Activated naive CD4-positive, alpha-beta T cell treated with anti-CD3 and anti-CD28 coated beads for 36 hours (primary cell): ENCODE results near the gene MMP26. TPM values are rescaled to one million over a fixed set of nuclear protein-coding genes. Genes with fewer than 3 reads are reported as not detected.

Source experiments
- CTCF ChIA-PET: fragments of 350-600 bp; sonication (Branson Sonifier 250); formaldehyde crosslinking; loops from one replicate; lab custom pipeline; 2021; ENCODE audit warnings: antibody characterized with exemption; lab: Charles Lee
- DNase-seq: peaks from one replicate; pipeline ENCODE4 v3.0.0-alpha.2; 2020
- H3K27ac Mint-ChIP-seq: one replicate; pipeline ENCODE4 v1.8.0; 2021; ENCODE audit warnings: mild to moderate bottlenecking, mixed read lengths
- H3K27me3 Mint-ChIP-seq: one replicate; pipeline ENCODE4 v1.8.0; 2021; ENCODE audit warnings: low read depth, mixed read lengths
- H3K36me3 Mint-ChIP-seq: one replicate; pipeline ENCODE4 v1.8.0; 2021; ENCODE audit warnings: low read depth, mixed read lengths
- H3K4me1 Mint-ChIP-seq: one replicate; pipeline ENCODE4 v1.8.0; 2021; ENCODE audit warnings: low read depth, mixed read lengths
- H3K4me3 Mint-ChIP-seq: one replicate; pipeline ENCODE4 v1.8.0; 2021; ENCODE audit warnings: mild to moderate bottlenecking, moderate library complexity, mixed read lengths
- H3K9me3 Mint-ChIP-seq: one replicate; pipeline ENCODE4 v1.8.0; 2021; ENCODE audit warnings: mixed read lengths
- intact Hi-C: fragments of 100-400 bp; cut with micrococcal nuclease; formaldehyde crosslinking; loops from one replicate; pipeline ENCODE4 v1.15.1; 2023
- total RNA-seq, 2 experiments: library from RNA; stranded (reverse); gene quantifications; one replicate each; pipeline ENCODE4 v1.2.3, GENCODE V29; 2021

Gene MMP26
- not detected for total RNA-seq

DNA sequence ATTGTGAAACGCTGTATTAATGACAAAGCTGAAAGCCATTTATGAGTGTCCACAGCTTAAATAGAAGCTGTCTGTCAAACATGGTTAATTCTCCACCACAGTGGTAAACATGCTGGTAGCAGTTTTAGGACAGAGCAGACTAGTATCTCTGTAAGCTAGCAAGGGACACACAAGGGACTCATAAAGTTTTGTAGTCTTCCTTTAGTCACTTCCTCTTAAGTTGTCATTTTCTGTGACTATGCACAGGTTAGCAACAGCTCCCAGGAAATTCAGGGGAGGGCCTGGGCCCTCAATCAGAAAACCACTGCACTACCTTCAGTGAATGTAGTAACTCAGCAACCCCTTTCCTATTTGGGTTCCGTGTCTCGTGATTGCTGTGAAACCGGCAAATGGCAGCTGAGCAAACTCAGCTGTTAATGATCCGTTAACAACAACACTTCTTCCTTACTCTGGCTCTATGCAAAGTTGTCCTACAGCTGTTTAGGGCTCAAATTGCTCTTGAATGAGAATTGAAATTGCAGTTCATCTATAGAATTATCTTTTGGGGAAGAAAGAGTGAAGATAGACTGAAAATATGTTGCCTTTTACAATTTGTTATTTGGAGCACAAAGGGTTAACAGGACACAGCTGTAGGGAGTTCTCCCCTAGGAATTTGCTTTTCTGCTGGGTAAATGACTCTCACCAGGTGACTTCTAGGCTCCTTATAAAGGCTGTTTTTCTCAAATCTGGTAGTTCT is at the start of gene MMP26:
Gene MMP26, plus strand, starts transcription at position 731 of the 736 bp plus-strand sequence.
- intact Hi-C loops, result no loop called here
- no peak for DNase-seq
- H3K27me3 Mint-ChIP-seq, result peaks cover 29% of the 10 kb centered on the region
- CTCF ChIA-PET, result interaction anchor here (1.6 kb wide), 1 partner anchor 67 kb away, joined by 4 read pairs; the partner anchor contains the start of gene OR51D1
- H3K36me3 Mint-ChIP-seq, result no peaks in the 10 kb centered on the region
- no peak within 1 kb of the TSS for H3K4me3 Mint-ChIP-seq
- no peaks in the 10 kb centered on the region for H3K4me1 Mint-ChIP-seq
- peak within 1 kb of the TSS; percentile 11 for H3K27ac Mint-ChIP-seq
- no peaks in the 10 kb centered on the region for H3K9me3 Mint-ChIP-seq

GRCh38 chr11:4658629-4659445 is 45.7 kb upstream of the MMP26 start:
- H3K4me1 Mint-ChIP-seq, result no peaks in the 10 kb centered on the region
- CTCF ChIA-PET, result no interaction called here
- no peak overlapping the region for H3K4me3 Mint-ChIP-seq
- DNase-seq, result no peak
- intact Hi-C loops, result no loop called here
- H3K9me3 Mint-ChIP-seq, result no peaks in the 10 kb centered on the region
- no peak overlapping the region for H3K27ac Mint-ChIP-seq
- peaks cover 4% of the 10 kb centered on the region for H3K27me3 Mint-ChIP-seq
- H3K36me3 Mint-ChIP-seq, result no peaks in the 10 kb centered on the region

- Mint-ChIP-seq H3K9me3 (no peaks in the 10 kb centered on the region), H3K4me3 (no peak overlapping the region), H3K27me3 (peaks cover 4% of the 10 kb centered on the region), H3K27ac (no peak overlapping the region), H3K36me3 (no peaks in the 10 kb centered on the region), H3K4me1 (no peaks in the 10 kb centered on the region)
- no peak for DNase-seq
- intact Hi-C loops, result no loop called here
- CTCF ChIA-PET, result no interaction called here
These were observed 41.7 kb upstream of the MMP26 start for GRCh38 chr11:4662876-4663275.

GRCh38 chr11:4664183-4664582 is 40.4 kb upstream of the MMP26 start:
- Mint-ChIP-seq H3K4me3 (no peak overlapping the region), H3K27ac (no peak overlapping the region), H3K4me1 (no peaks in the 10 kb centered on the region), H3K27me3 (no peaks in the 10 kb centered on the region), H3K36me3 (no peaks in the 10 kb centered on the region), H3K9me3 (no peaks in the 10 kb centered on the region)
- intact Hi-C loops, result no loop called here
- CTCF ChIA-PET, result no interaction called here
- DNase-seq, result no peak

- Mint-ChIP-seq H3K27ac (no peak overlapping the region), H3K36me3 (no peaks in the 10 kb centered on the region), H3K9me3 (no peaks in the 10 kb centered on the region), H3K4me3 (no peak overlapping the region), H3K27me3 (no peaks in the 10 kb centered on the region), H3K4me1 (no peaks in the 10 kb centered on the region)
- no peak for DNase-seq
- intact Hi-C loops, result no loop called here
- CTCF ChIA-PET, result no interaction called here
These were observed 39.8 kb upstream of the MMP26 start for GRCh38 chr11:4664786-4665185.

DNA sequence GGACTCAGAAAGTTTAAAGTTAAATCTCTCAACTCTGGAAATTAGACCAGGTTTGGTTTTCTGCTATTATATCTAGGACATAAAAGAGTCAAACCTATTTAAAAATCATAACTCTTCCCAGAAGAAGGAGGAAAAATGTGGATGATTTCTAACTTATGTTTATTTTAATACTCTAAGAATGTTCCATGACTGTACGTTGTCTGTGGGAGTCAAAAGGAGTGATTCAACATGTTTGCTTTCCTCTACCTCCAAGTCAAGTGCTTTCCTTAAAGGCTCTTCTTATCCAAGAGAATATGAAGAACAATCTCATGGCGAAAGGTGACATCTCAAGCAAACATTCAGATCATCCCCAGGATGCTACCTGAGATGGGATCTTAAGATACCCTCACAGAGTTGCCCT is 39.2 kb upstream of the MMP26 start:
- no peak for DNase-seq
- Mint-ChIP-seq H3K9me3 (no peaks in the 10 kb centered on the region), H3K27ac (no peak overlapping the region), H3K4me1 (no peaks in the 10 kb centered on the region), H3K27me3 (no peaks in the 10 kb centered on the region), H3K4me3 (no peak overlapping the region), H3K36me3 (no peaks in the 10 kb centered on the region)
- intact Hi-C loops, result no loop called here
- CTCF ChIA-PET, result interaction anchor here (1.5 kb wide), 1 partner anchor 29 kb away, joined by 3 read pairs; no protein-coding TSS in a partner anchor

GRCh38 chr11:4671741-4672140 is 32.8 kb upstream of the MMP26 start:
- Mint-ChIP-seq H3K4me1 (no peaks in the 10 kb centered on the region), H3K27ac (no peak overlapping the region), H3K36me3 (no peaks in the 10 kb centered on the region), H3K9me3 (no peaks in the 10 kb centered on the region), H3K27me3 (peaks cover 11% of the 10 kb centered on the region), H3K4me3 (no peak overlapping the region)
- CTCF ChIA-PET, result interaction anchor here (0.7 to 1.1 kb wide), 2 partner anchors 35 to 113 kb away, joined by 3 read pairs; partner anchors contain the start of gene OR51D1
- intact Hi-C loops, result no loop called here
- no peak for DNase-seq

DNA sequence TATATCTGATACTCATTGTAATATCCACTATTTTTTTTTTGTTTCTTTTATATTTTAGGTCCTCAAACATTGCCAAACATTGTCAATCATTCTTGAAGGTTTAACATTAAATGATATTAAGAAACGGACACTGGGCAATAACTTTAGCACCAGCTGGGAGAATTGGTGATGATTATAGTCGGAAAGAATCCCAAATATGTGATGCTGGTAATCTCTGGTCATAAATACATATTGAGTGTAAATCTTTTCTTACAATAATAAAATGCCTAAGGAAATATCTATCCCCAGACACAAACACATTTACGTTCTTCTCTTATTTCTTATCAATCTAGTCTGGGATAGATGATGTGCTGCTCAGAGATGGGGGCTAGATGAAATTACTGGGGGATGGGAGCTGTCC is 32.1 kb upstream of the MMP26 start:
- CTCF ChIA-PET, result no interaction called here
- Mint-ChIP-seq H3K36me3 (no peaks in the 10 kb centered on the region), H3K4me1 (no peaks in the 10 kb centered on the region), H3K4me3 (no peak overlapping the region), H3K9me3 (no peaks in the 10 kb centered on the region), H3K27me3 (peaks cover 11% of the 10 kb centered on the region), H3K27ac (no peak overlapping the region)
- no peak for DNase-seq
- intact Hi-C loops, result no loop called here

DNA sequence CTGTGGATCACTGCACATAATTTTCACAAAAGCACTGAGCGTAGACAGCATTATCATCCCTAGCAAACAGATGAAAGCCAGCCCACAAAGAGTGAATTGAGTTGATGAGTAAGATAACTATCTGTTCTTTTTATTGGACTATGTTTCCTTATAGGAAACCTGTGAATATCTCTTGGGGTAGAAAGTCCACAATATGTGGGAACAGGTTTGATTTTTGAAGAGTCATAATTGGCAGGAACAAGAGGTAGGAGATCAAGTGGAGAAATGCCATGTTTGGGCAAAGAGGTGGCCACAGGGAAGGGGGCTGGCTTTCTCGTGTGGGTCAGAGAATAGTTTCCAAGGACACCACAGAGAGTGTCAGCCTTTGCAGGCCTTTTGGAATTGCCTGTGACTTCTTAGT is 30.8 kb upstream of the MMP26 start:
- H3K27ac Mint-ChIP-seq, result no peak overlapping the region
- H3K36me3 Mint-ChIP-seq, result no peaks in the 10 kb centered on the region
- no peaks in the 10 kb centered on the region for H3K9me3 Mint-ChIP-seq
- DNase-seq, result no peak
- no peak overlapping the region for H3K4me3 Mint-ChIP-seq
- CTCF ChIA-PET, result no interaction called here
- peaks cover 11% of the 10 kb centered on the region for H3K27me3 Mint-ChIP-seq
- intact Hi-C loops, result no loop called here
- H3K4me1 Mint-ChIP-seq, result no peaks in the 10 kb centered on the region

DNA sequence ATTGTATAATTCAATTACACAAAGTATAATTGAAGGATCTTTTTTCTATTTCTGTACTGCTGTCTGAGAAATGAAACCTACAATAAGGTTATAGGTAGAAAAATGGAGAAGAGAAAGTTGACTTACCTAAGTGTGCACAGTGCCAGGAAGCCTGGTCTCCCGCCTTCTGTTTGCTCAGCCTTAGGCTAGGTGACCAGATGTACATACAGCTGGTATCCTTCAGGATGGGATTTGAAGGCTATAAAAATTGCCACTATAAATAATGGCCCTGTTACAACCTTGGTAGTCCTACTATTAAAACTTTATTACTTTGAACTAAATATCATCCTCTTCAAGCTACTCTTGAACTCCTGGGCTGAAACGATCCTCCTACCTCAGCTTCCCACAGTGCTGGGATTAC is 26.6 kb upstream of the MMP26 start:
- no peak for DNase-seq
- H3K4me3 Mint-ChIP-seq, result no peak overlapping the region
- no peaks in the 10 kb centered on the region for H3K4me1 Mint-ChIP-seq
- CTCF ChIA-PET, result no interaction called here
- peaks cover 9% of the 10 kb centered on the region for H3K27me3 Mint-ChIP-seq
- no peak overlapping the region for H3K27ac Mint-ChIP-seq
- no peaks in the 10 kb centered on the region for H3K9me3 Mint-ChIP-seq
- H3K36me3 Mint-ChIP-seq, result no peaks in the 10 kb centered on the region
- intact Hi-C loops, result no loop called here

DNA sequence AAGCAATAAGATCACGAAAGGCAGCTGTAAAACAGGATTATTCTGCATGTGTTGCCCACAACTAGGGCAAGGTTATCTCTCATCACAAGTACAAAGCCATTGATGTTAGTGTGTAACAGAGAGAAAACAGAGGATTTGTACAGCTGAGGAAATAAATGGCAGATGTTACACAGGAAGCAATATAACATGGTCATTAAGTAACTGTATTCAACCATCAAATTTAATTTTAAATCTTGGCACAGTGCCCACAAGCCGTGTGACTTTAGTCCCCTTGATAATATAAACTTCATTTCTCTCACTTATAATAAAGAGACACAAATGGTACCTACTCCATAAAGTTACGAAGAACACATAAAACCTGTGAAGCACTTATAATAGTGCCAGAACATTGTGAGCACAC is 24.2 kb upstream of the MMP26 start:
- CTCF ChIA-PET, result no interaction called here
- Mint-ChIP-seq H3K27ac (no peak overlapping the region), H3K9me3 (no peaks in the 10 kb centered on the region), H3K27me3 (peaks cover 2% of the 10 kb centered on the region), H3K4me1 (no peaks in the 10 kb centered on the region), H3K4me3 (no peak overlapping the region), H3K36me3 (no peaks in the 10 kb centered on the region)
- intact Hi-C loops, result no loop called here
- DNase-seq, result no peak

GRCh38 chr11:4682623-4683419 is 21.8 kb upstream of the MMP26 start:
- Mint-ChIP-seq H3K9me3 (no peaks in the 10 kb centered on the region), H3K27me3 (no peaks in the 10 kb centered on the region), H3K36me3 (no peaks in the 10 kb centered on the region), H3K4me1 (no peaks in the 10 kb centered on the region), H3K27ac (no peak overlapping the region), H3K4me3 (no peak overlapping the region)
- CTCF ChIA-PET, result no interaction called here
- intact Hi-C loops, result no loop called here
- no peak for DNase-seq
